Esophagus squamous epithelium (tissue), 5 donors: Measurements from ENCODE around the gene KIF14. TPM values are rescaled to one million over a fixed set of nuclear protein-coding genes. Genes with fewer than 3 reads are reported as not detected.

Source experiments
- DNase-seq: peaks from one replicate; lab custom pipeline; 2025; lab: John Stamatoyannopoulos, UW
- H3K27ac ChIP-seq, 4 donors: fragments of 200-600 bp; sonication (generic); one replicate each; pipeline ENCODE4 v1.5.1; 2016 to 2019; ENCODE audit warnings: mild to moderate bottlenecking in 1 of 4
- H3K27me3 ChIP-seq, 4 donors: fragments of 200-600 bp; sonication (generic); 1 replicate in 3 of 4; 2 replicates in 1 of 4; pipeline versions ENCODE4 v1.5.1 to v1.6.0; 2017 to 2021; ENCODE audit warnings: antibody characterized with exemption in 1 of 4
- H3K36me3 ChIP-seq, 3 donors: fragments of 200-600 bp; sonication (generic); one replicate each; pipeline ENCODE4 v1.5.1; 2016 to 2019
- H3K4me1 ChIP-seq, 3 donors: fragments of 200-600 bp; sonication (generic); one replicate each; pipeline ENCODE4 v1.5.1; 2017 to 2019
- H3K4me3 ChIP-seq, 4 donors: fragments of 200-600 bp; sonication (generic); 1 replicate in 3 of 4; 2 replicates in 1 of 4; pipeline ENCODE4 v1.5.1; 2016 to 2019; ENCODE audit warnings: mild to moderate bottlenecking in 2 of 4, moderate library complexity in 1 of 4
- H3K9me3 ChIP-seq, 3 donors: fragments of 200-600 bp; sonication (generic); one replicate each; pipeline ENCODE4 v1.5.1; 2016 to 2019
- CTCF ChIP-seq, 6 experiments: fragments of 450-650 bp in 4 of 6; fragments of 200-600 bp in 2 of 6; sonication (generic) in 2 of 6; IDR thresholded peaks; one replicate each; pipeline ENCODE4 v1.5.1; 2016 to 2019; ENCODE audit warnings: antibody characterized with exemption in 6 of 6, mild to moderate bottlenecking in 4 of 6, moderate library complexity in 4 of 6
- POLR2A ChIP-seq, 4 donors: fragments of 450-650 bp; IDR thresholded peaks; one replicate each; pipeline ENCODE4 v1.6.1; 2017; ENCODE audit warnings: antibody characterized with exemption in 4 of 4, mild to moderate bottlenecking in 4 of 4, moderate library complexity in 3 of 4
- WGBS, 2 donors: methylation state at CpG; one replicate each; pipeline ENCODE4 v1.1.5; 2018; 5-methylcytosine and 5-hydroxymethylcytosine counted together
- intact Hi-C: fragments of 100-400 bp; cut with DNase I; formaldehyde crosslinking; loops from one replicate; pipeline ENCODE4 v1.15.0; 2022
- total RNA-seq, 4 donors: library from RNA; depleted of rRNA; stranded (reverse); fragments of >200 nt; gene quantifications; one replicate each; pipeline ENCODE4 v1.1.0, GENCODE V29; 2016
- donor health status: DM: yes; HTN: yes; CAD: no.

KIF14 gene
- total RNA-seq, 4 donors from 2014 or later = 1.5 to 5.8 (median 3.1) TPM

- no peak for DNase-seq
- WGBS, 2 donors = 61 to 78% methylated on average over 5 of the region's 5 CpGs
- Histone ChIP-seq H3K9me3 (no peaks in the 10 kb centered on the region), H3K27me3 (no peaks in the 10 kb centered on the region), H3K27ac (no peak overlapping the region), H3K4me1 (peaks cover 0 to 24% (median 0%) of the 10 kb centered on the region in 3 donors), H3K36me3 (no peaks in the 10 kb centered on the region), H3K4me3 (no peak overlapping the region)
- TF ChIP-seq POLR2A (IDR thresholded peaks at IDR 0.05) = no peak
- TF ChIP-seq CTCF (IDR thresholded peaks at IDR 0.05) = no peak
- intact Hi-C loops = loop anchor here (10.0 kb wide), 1 partner anchor 178 kb away; no protein-coding TSS in a partner anchor
Observed at GRCh38 chr1:200626853-200627534, 6.4 kb upstream of the KIF14 start.

GRCh38 chr1:200625381-200625824 is 4.9 kb upstream of the KIF14 start:
- Histone ChIP-seq H3K27ac (peak overlapping the region in 3 of 4 donors; percentile 22 to 72 (median 48)), H3K4me3 (no peak overlapping the region), H3K9me3 (no peaks in the 10 kb centered on the region), H3K27me3 (no peaks in the 10 kb centered on the region), H3K4me1 (peaks cover 0 to 36% (median 4%) of the 10 kb centered on the region in 3 donors), H3K36me3 (no peaks in the 10 kb centered on the region)
- intact Hi-C loops = loop anchor here (10.0 kb wide), 1 partner anchor 179 kb away; no protein-coding TSS in a partner anchor
- 0 to 10% methylated on average over 1 of the region's 1 CpG for WGBS, 2 donors
- TF ChIP-seq POLR2A (IDR thresholded peaks at IDR 0.05) (no peak), CTCF (IDR thresholded peaks at IDR 0.05) (no peak)
- no peak for DNase-seq

DNA sequence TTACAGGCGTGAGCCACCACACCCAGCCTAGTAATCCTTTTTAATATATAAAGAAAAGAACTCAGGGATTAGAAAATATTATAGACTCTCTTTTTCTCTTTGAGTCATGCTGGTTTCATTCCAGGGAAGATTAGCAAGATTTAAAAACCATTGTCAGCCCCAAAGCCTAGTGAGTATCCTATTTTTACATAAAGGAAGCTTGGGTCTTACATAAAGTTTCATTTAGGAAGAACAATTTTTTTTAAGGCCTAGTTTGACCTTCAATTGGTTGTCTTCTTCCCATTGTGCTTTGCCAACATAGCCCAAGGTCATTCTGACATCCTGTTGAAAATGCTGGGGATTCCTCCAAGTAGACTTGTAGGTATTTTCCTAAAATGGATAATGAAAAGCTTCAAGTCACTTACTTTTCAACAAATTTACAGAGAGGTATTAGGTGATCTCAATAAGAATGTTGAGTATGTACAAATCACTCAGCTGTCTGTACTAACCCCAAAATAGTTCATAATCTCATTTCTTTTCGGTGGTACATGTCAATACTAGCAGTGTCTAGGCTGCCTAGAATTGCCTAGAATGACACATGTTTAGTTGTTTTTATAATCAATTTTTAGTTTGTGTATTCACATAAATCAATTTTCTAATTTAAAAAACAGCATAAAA is 4.3 kb upstream of the KIF14 start:
- intact Hi-C loops = loop anchor here (10.0 kb wide), 1 partner anchor 180 kb away; no protein-coding TSS in a partner anchor
- Histone ChIP-seq H3K36me3 (no peaks in the 10 kb centered on the region), H3K9me3 (no peaks in the 10 kb centered on the region), H3K27ac (peak overlapping the region in 3 of 4 donors; percentile 22 to 72 (median 48)), H3K27me3 (no peaks in the 10 kb centered on the region), H3K4me3 (no peak overlapping the region), H3K4me1 (peaks cover 0 to 41% (median 8%) of the 10 kb centered on the region in 3 donors)
- WGBS, 2 donors = 42 to 46% methylated on average over 2 of the region's 2 CpGs
- DNase-seq = no peak
- no peak for TF ChIP-seq CTCF (IDR thresholded peaks at IDR 0.05)
- no peak for TF ChIP-seq POLR2A (IDR thresholded peaks at IDR 0.05)

- 11 to 12% methylated on average over 6 of the region's 6 CpGs for WGBS, 2 donors
- no peak for DNase-seq
- Histone ChIP-seq H3K36me3 (no peaks in the 10 kb centered on the region), H3K9me3 (no peaks in the 10 kb centered on the region), H3K4me3 (peak overlapping the region; percentile 42 to 77 (median 62)), H3K27ac (peak overlapping the region in 2 of 4 donors; percentile 64 to 79), H3K27me3 (no peaks in the 10 kb centered on the region), H3K4me1 (peaks cover 0 to 33% (median 9%) of the 10 kb centered on the region in 3 donors)
- intact Hi-C loops = loop anchor here (10.0 kb wide), 1 partner anchor 185 kb away; no protein-coding TSS in a partner anchor
- no peak for TF ChIP-seq POLR2A (IDR thresholded peaks at IDR 0.05)
- no peak for TF ChIP-seq CTCF (IDR thresholded peaks at IDR 0.05)
Observed at GRCh38 chr1:200619894-200620272, 668 bp downstream of the KIF14 start.

DNA sequence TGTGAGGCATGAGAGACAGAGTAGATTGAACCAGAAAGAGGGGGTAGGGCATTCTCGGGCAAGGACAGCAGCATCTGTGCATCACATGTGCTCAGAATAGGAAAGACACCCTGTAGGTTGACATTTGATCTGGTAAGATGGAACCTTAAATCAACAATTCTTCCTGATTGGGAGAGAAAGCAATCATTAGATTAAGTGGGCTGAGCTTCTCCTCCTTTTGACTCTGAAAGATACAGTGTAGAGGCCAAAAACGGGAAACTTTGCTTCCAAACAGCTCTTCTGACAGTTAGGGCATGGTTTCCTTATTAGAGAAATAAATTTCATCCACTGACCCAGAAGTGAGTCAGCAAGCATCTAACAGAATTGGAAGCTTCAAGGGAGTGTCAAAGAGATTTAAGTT is 9.7 kb downstream of the KIF14 start:
- intact Hi-C loops = no loop called here
- TF ChIP-seq CTCF (IDR thresholded peaks at IDR 0.05) (no peak), POLR2A (IDR thresholded peaks at IDR 0.05) (no peak)
- H3K27ac ChIP-seq = no peak overlapping the region
- WGBS, 2 donors = 60 to 62% methylated on average over 2 of the region's 2 CpGs
- H3K27me3 ChIP-seq = no peaks in the 10 kb centered on the region
- H3K9me3 ChIP-seq = no peaks in the 10 kb centered on the region
- no peaks in the 10 kb centered on the region for H3K4me1 ChIP-seq
- no peak for DNase-seq
- no peaks in the 10 kb centered on the region for H3K36me3 ChIP-seq
- no peak overlapping the region for H3K4me3 ChIP-seq
